H1 (cell line): ENCODE measurements around the gene FBN1. TPM values are rescaled to one million over a fixed set of nuclear protein-coding genes. Genes with fewer than 3 reads are reported as not detected.

Experiments used
- CTCF ChIA-PET: fragments of 300-600 bp; sonication (Branson Sonifier 250); formaldehyde crosslinking; loops from one replicate; lab custom pipeline; 2021; ENCODE audit not compliant: partially characterized antibody; lab: Charles Lee
- POLR2A ChIA-PET: fragments of 300-600 bp; sonication (Branson Sonifier 250); formaldehyde crosslinking; loops from one replicate; lab custom pipeline; 2021; ENCODE audit warnings: inconsistent platforms; ENCODE audit not compliant: partially characterized antibody; lab: Charles Lee
- DNase-seq, 2 experiments: peaks; one replicate each; pipeline versions ENCODE4 v3.0.0 to v3.0.0-alpha.2; 2010 to 2022; ENCODE audit warnings: low spot score in 2 of 2, low read depth in 1 of 2, mixed read lengths in 1 of 2
- FAIRE-seq: peaks from 2 replicates; lab custom pipeline; 2011; peaks lifted over from hg19 to GRCh38; lab: Jason Lieb, UNC
- H2AFZ ChIP-seq: 2 replicates; pipeline ENCODE4 v1.8.1; 2012; ENCODE audit warnings: low read length, inconsistent platforms
- H2AK5ac ChIP-seq: 2 replicates; pipeline ENCODE4 v1.6.1; 2013; ENCODE audit warnings: low read depth, low read length
- H2BK120ac ChIP-seq: replicated peaks from 2 replicates; pipeline ENCODE3; 2013; ENCODE audit warnings: low read depth, low read length, inconsistent platforms
- H2BK12ac ChIP-seq: 2 replicates; pipeline ENCODE4 v1.6.1; 2013; ENCODE audit warnings: low read depth, low read length
- H2BK15ac ChIP-seq: 2 replicates; pipeline ENCODE4 v1.6.1; 2013; ENCODE audit warnings: low read length
- H2BK20ac ChIP-seq: 2 replicates; pipeline ENCODE4 v1.6.1; 2013; ENCODE audit warnings: low read length
- H2BK5ac ChIP-seq: 2 replicates; pipeline ENCODE4 v1.6.1; 2013; ENCODE audit warnings: low read depth, low read length
- H3K14ac ChIP-seq: 2 replicates; pipeline ENCODE4 v1.6.1; 2013; ENCODE audit warnings: inconsistent platforms; ENCODE audit not compliant: insufficient read length
- H3K18ac ChIP-seq: 2 replicates; pipeline ENCODE4 v1.6.1; 2013; ENCODE audit warnings: low read length; ENCODE audit errors: extremely low read depth
- H3K23ac ChIP-seq: 2 replicates; pipeline ENCODE4 v1.6.1; 2013; ENCODE audit warnings: inconsistent platforms; ENCODE audit not compliant: insufficient read length
- H3K23me2 ChIP-seq: 2 replicates; pipeline ENCODE4 v1.6.1; 2013; ENCODE audit warnings: low read depth, low read length
- H3K27ac ChIP-seq: 2 replicates; pipeline ENCODE4 v1.6.1; 2011; ENCODE audit warnings: low read depth, low read length, inconsistent platforms
- H3K27me3 ChIP-seq, 4 experiments: replicated peaks in 1 of 4; 1 replicate in 1 of 4; 2 replicates in 3 of 4; pipeline versions ENCODE4 v1.6.1 to v1.8.1; 2011 to 2013; ENCODE audit warnings: low read length in 3 of 4, mild to moderate bottlenecking in 3 of 4, inconsistent platforms in 2 of 4, mixed read lengths in 2 of 4, moderate library complexity in 1 of 4; ENCODE audit not compliant: control insufficient read depth in 3 of 4, insufficient read depth in 3 of 4; ENCODE audit errors: extremely low read depth in 1 of 4
- H3K36me3 ChIP-seq, 4 experiments: 2 replicates each; pipeline versions ENCODE4 v1.6.1 to v1.8.1; 2011 to 2013; ENCODE audit warnings: mild to moderate bottlenecking in 4 of 4, low read length in 3 of 4, moderate library complexity in 2 of 4, control low read depth in 1 of 4, inconsistent platforms in 1 of 4; ENCODE audit not compliant: insufficient read depth in 4 of 4, control insufficient read depth in 2 of 4
- H3K4ac ChIP-seq: replicated peaks from 2 replicates; pipeline ENCODE3; 2013; ENCODE audit warnings: low read length, low read depth, mixed read lengths, inconsistent platforms; ENCODE audit not compliant: insufficient read length
- H3K4me1 ChIP-seq, 4 experiments: replicated peaks in 1 of 4; 1 replicate in 1 of 4; 2 replicates in 3 of 4; pipeline versions ENCODE4 v1.6.1 to v1.8.1; 2011 to 2013; ENCODE audit warnings: low read length in 3 of 4, inconsistent platforms in 2 of 4, mixed read lengths in 1 of 4; ENCODE audit not compliant: insufficient read depth in 4 of 4, control insufficient read depth in 3 of 4
- H3K4me2 ChIP-seq, 2 experiments: 2 replicates each; pipeline versions ENCODE4 v1.6.1 to v1.8.1; 2011 to 2013; ENCODE audit warnings: low read depth in 2 of 2, low read length in 2 of 2, control low read depth in 1 of 2, inconsistent platforms in 1 of 2, mild to moderate bottlenecking in 1 of 2; ENCODE audit not compliant: insufficient read depth in 1 of 2
- H3K4me3 ChIP-seq, 4 experiments: fragments of 200-600, 300-600 bp in 1 of 4; sonication (generic), shearing (Covaris generic), sonication (Bioruptor Twin) in 1 of 4; 2 replicates each; pipeline versions ENCODE4 v1.5.1 to v1.8.1; 2011 to 2016; ENCODE audit warnings: low read length in 4 of 4, low read depth in 3 of 4, control low read depth in 2 of 4, inconsistent platforms in 2 of 4, mild to moderate bottlenecking in 2 of 4, mixed read lengths in 1 of 4, moderate library complexity in 1 of 4; ENCODE audit not compliant: insufficient read depth in 2 of 4; ENCODE audit errors: extremely low read depth in 1 of 4
- H3K56ac ChIP-seq: replicated peaks from 2 replicates; pipeline ENCODE3; 2013; ENCODE audit warnings: low read depth, mild to moderate bottlenecking, mixed read lengths, low read length, inconsistent platforms; ENCODE audit not compliant: insufficient read length
- H3K79me1 ChIP-seq: 2 replicates; pipeline ENCODE4 v1.6.1; 2013; ENCODE audit warnings: low read depth, low read length, control low read depth
- H3K79me2 ChIP-seq, 2 experiments: 2 replicates each; pipeline versions ENCODE4 v1.6.1 to v1.8.1; 2012 to 2013; ENCODE audit warnings: low read length in 2 of 2, mild to moderate bottlenecking in 2 of 2, inconsistent platforms in 1 of 2; ENCODE audit not compliant: insufficient read depth in 2 of 2, control insufficient read depth in 1 of 2
- H3K9ac ChIP-seq, 4 experiments: replicated peaks in 1 of 4; 1 replicate in 1 of 4; 2 replicates in 3 of 4; pipeline versions ENCODE4 v1.6.1 to v1.8.1; 2011 to 2013; ENCODE audit warnings: low read depth in 3 of 4, low read length in 3 of 4, control low read depth in 2 of 4, mild to moderate bottlenecking in 2 of 4, moderate library complexity in 2 of 4, inconsistent platforms in 1 of 4; ENCODE audit errors: extremely low read depth in 1 of 4
- H3K9me3 ChIP-seq, 2 experiments: 2 replicates each; pipeline versions ENCODE4 v1.6.1 to v1.8.1; 2012 to 2013; ENCODE audit warnings: mild to moderate bottlenecking in 2 of 2, moderate library complexity in 2 of 2, control low read depth in 1 of 2, inconsistent platforms in 1 of 2, low read depth in 1 of 2, low read length in 1 of 2, mixed read lengths in 1 of 2; ENCODE audit not compliant: insufficient read depth in 2 of 2
- H4K20me1 ChIP-seq, 2 experiments: replicated peaks in 1 of 2; 2 replicates each; pipeline versions ENCODE3 to v1.8.1; 2011 to 2013; ENCODE audit warnings: inconsistent platforms in 2 of 2, low read length in 2 of 2, mild to moderate bottlenecking in 1 of 2; ENCODE audit not compliant: insufficient read depth in 2 of 2, control insufficient read depth in 1 of 2
- H4K5ac ChIP-seq: 2 replicates; pipeline ENCODE4 v1.6.1; 2013; ENCODE audit warnings: low read length, low read depth, mixed read lengths, inconsistent platforms; ENCODE audit not compliant: insufficient read length
- H4K8ac ChIP-seq: 2 replicates; pipeline ENCODE4 v1.8.0; 2013; ENCODE audit warnings: mild to moderate bottlenecking, moderate library complexity, low read length, inconsistent platforms; ENCODE audit not compliant: insufficient read depth; ENCODE audit errors: extremely low read depth
- H4K91ac ChIP-seq: replicated peaks from 2 replicates; pipeline ENCODE3; 2013; ENCODE audit warnings: low read length, mixed read lengths, inconsistent platforms; ENCODE audit not compliant: insufficient read length
- EP300 ChIP-seq, 2 experiments: IDR thresholded peaks; 1 replicate in 1 of 2; 2 replicates in 1 of 2; pipeline ENCODE4 v1.6.1; 2011 to 2012; ENCODE audit warnings: low read depth in 2 of 2, low read length in 2 of 2, mild to moderate bottlenecking in 2 of 2, borderline replicate concordance in 1 of 2, inconsistent platforms in 1 of 2, moderate library complexity in 1 of 2
- FOSL1 ChIP-seq: IDR thresholded peaks from 2 replicates; pipeline ENCODE4 v1.6.1; 2011; ENCODE audit warnings: mild to moderate bottlenecking, low read depth, low read length, moderate library complexity; ENCODE audit not compliant: insufficient read depth
- GABPA ChIP-seq: IDR thresholded peaks from 2 replicates; pipeline ENCODE4 v1.6.1; 2011; ENCODE audit warnings: mild to moderate bottlenecking, low read length, moderate library complexity, borderline replicate concordance; ENCODE audit not compliant: insufficient read depth
- POLR2AphosphoS5 ChIP-seq: IDR thresholded peaks from 2 replicates; pipeline ENCODE4 v1.6.1; 2011; ENCODE audit warnings: low read depth, low read length
- RAD21 ChIP-seq, 2 experiments: IDR thresholded peaks in 1 of 2; conservative IDR thresholded peaks in 1 of 2; 2 replicates each; pipeline ENCODE4 v1.6.1; 2011; ENCODE audit warnings: low read depth in 2 of 2, low read length in 2 of 2, improper control_type of control experiment in 1 of 2, inconsistent platforms in 1 of 2, mild to moderate bottlenecking in 1 of 2, moderate library complexity in 1 of 2
- SRF ChIP-seq: IDR thresholded peaks from 2 replicates; pipeline ENCODE4 v1.6.1; 2011; ENCODE audit warnings: mild to moderate bottlenecking, low read depth, low read length, moderate library complexity
- WGBS, 2 experiments: shearing (Covaris generic) in 1 of 2; methylation state at CpG; one replicate each; pipeline versions ENCODE4 v1.1.6 to v1.1.7; 2013 to 2015; ENCODE audit warnings: low lambda C conversion rate in 2 of 2, mixed read lengths in 2 of 2, inconsistent platforms in 1 of 2, low coverage in 1 of 2, missing lambda C conversion rate in 1 of 2; ENCODE audit not compliant: insufficient replicate concordance in 2 of 2, insufficient coverage in 1 of 2, insufficient read length in 1 of 2; ENCODE audit errors: extremely low coverage in 1 of 2, missing lambda C conversion rate in 1 of 2; 5-methylcytosine and 5-hydroxymethylcytosine counted together
- polyA plus RNA-seq, 7 experiments: library from polyadenylated mRNA; depleted of rRNA in 3 of 7; stranded (reverse) in 5 of 7; unstranded in 2 of 7; fragments of >200 nt in 5 of 7; fragments of 200-250 nt in 2 of 7; gene quantifications; 1 replicate in 5 of 7; 2 replicates in 1 of 7; 4 replicates in 1 of 7; pipeline versions ENCODE4 v1.2.1 to v1.2.3, GENCODE V29; 2011 to 2013; ENCODE audit warnings: missing spikeins in 2 of 7, mixed read lengths in 2 of 7
- total RNA-seq: library from RNA; stranded (reverse); fragmentation: NEBNext Ultra II Directional; extraction: Animal tissue kit (Norgen Biotek cat#: 25700); gene quantifications from 2 replicates; pipeline ENCODE4 v1.2.1, GENCODE V29; 2021
- TF ChIP-seq, protein P1 (sequence below): IDR thresholded peaks from 2 replicates; pipeline ENCODE4 v1.6.1; 2012; ENCODE audit warnings: inconsistent platforms
- TF ChIP-seq, protein P2 (sequence below), 3 experiments: IDR thresholded peaks; 1 replicate in 2 of 3; 2 replicates in 1 of 3; pipeline versions ENCODE4 v1.5.1 to v1.6.1; 2011; ENCODE audit warnings: low read length in 3 of 3, mild to moderate bottlenecking in 3 of 3, inconsistent platforms in 2 of 3, low read depth in 1 of 3, moderate library complexity in 1 of 3; ENCODE audit not compliant: insufficient read depth in 1 of 3; ENCODE audit errors: control extremely low read depth in 1 of 3

Gene FBN1
- total and polyA plus RNA-seq, 2 of the 8 experiments (the other 6 are each of a cell fraction or from before 2014, with no cell fraction given): 3.0 to 4.0 TPM

DNA sequence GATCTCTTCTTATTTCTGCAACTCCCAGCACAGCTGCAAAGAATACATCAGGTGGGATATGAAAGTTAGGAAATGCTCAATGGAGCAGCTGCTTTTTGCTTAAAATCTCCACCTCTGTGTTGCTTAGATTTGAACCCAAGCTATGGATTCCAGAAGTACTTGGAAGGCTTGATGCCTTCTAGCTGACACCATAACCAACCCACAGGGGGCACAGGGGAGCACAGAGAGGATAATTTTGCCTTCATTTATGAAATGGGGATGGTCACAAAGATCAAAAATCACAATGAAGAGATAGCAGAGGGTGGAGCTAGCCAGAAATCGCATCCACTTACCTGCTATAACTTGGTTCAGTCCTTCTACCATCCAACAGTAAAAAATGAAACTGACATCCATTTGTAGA, 238.6 kb downstream of the FBN1 start:
- CTCF ChIA-PET: interaction anchor here (0.9 to 5.5 kb wide), 22 partner anchors 11 to 165 kb away, joined by 3 to 44 read pairs (median 5); no protein-coding TSS in a partner anchor
- H3K4me2 ChIP-seq: no peak overlapping the region
- no peaks in the 10 kb centered on the region for H3K27me3 ChIP-seq
- H3K4ac ChIP-seq: no peak overlapping the region
- H3K79me1 ChIP-seq: no peaks in the 10 kb centered on the region
- no peak overlapping the region for H4K5ac ChIP-seq
- FAIRE-seq (no peak), DNase-seq (no peak)
- TF ChIP-seq, protein P1, sequence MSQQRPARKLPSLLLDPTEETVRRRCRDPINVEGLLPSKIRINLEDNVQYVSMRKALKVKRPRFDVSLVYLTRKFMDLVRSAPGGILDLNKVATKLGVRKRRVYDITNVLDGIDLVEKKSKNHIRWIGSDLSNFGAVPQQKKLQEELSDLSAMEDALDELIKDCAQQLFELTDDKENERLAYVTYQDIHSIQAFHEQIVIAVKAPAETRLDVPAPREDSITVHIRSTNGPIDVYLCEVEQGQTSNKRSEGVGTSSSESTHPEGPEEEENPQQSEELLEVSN: no peak
- TF ChIP-seq SRF (no peak), EP300 (IDR thresholded peaks at IDR 0.05; ENCODE audit: borderline replicate concordance in 1 of 2, low read depth in 2 of 2, low read length in 2 of 2) (no peak), RAD21 (IDR thresholded peaks at IDR 0.05 in 1 of 2, conservative IDR thresholded peaks at IDR 0.05 in 1 of 2; ENCODE audit: low read depth in 2 of 2, low read length in 2 of 2) (peak; percentile 24 to 48; a peak in 3 of 4 replicates), POLR2AphosphoS5 (no peak), GABPA (no peak), FOSL1 (no peak)
- TF ChIP-seq, protein P2, sequence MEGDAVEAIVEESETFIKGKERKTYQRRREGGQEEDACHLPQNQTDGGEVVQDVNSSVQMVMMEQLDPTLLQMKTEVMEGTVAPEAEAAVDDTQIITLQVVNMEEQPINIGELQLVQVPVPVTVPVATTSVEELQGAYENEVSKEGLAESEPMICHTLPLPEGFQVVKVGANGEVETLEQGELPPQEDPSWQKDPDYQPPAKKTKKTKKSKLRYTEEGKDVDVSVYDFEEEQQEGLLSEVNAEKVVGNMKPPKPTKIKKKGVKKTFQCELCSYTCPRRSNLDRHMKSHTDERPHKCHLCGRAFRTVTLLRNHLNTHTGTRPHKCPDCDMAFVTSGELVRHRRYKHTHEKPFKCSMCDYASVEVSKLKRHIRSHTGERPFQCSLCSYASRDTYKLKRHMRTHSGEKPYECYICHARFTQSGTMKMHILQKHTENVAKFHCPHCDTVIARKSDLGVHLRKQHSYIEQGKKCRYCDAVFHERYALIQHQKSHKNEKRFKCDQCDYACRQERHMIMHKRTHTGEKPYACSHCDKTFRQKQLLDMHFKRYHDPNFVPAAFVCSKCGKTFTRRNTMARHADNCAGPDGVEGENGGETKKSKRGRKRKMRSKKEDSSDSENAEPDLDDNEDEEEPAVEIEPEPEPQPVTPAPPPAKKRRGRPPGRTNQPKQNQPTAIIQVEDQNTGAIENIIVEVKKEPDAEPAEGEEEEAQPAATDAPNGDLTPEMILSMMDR (IDR thresholded peaks at IDR 0.05; ENCODE audit: control extremely low read depth in 1 of 3, insufficient read depth in 1 of 3, low read depth in 1 of 3, low read length in 3 of 3): peak in 2 of 3 experiments; percentile 37 to 52; a peak in 2 of 4 replicates
- H3K56ac ChIP-seq: no peak overlapping the region
- no peak overlapping the region for H2BK20ac ChIP-seq
- no peak overlapping the region for H4K91ac ChIP-seq
- H3K9me3 ChIP-seq: no peaks in the 10 kb centered on the region
- no peaks in the 10 kb centered on the region for H3K4me1 ChIP-seq
- no peak overlapping the region for H2BK5ac ChIP-seq
- H3K4me3 ChIP-seq: no peak overlapping the region
- H3K27ac ChIP-seq: no peak overlapping the region
- H3K9ac ChIP-seq: no peak overlapping the region
- WGBS, 2 experiments: 90% methylated on average over 1 of the region's 1 CpG; no CpG with 5 or more reads in 1 of the 2 experiments
- H4K8ac ChIP-seq: no peak overlapping the region
- no peak overlapping the region for H2BK15ac ChIP-seq
- H4K20me1 ChIP-seq: no peaks in the 10 kb centered on the region
- no peak overlapping the region for H2AFZ ChIP-seq
- no peak overlapping the region for H3K23ac ChIP-seq
- H3K23me2 ChIP-seq: no peaks in the 10 kb centered on the region
- H2BK12ac ChIP-seq: no peak overlapping the region
- H3K14ac ChIP-seq: no peak overlapping the region
- no peak overlapping the region for H2AK5ac ChIP-seq
- no peak overlapping the region for H3K18ac ChIP-seq
- no peaks in the 10 kb centered on the region for H3K79me2 ChIP-seq
- POLR2A ChIA-PET: no interaction called here
- H2BK120ac ChIP-seq: no peak overlapping the region
- H3K36me3 ChIP-seq: no peaks in the 10 kb centered on the region
